Skeletal muscle satellite cell (primary cell): ENCODE data around the gene THYN1. TPM values are rescaled to one million over a fixed set of nuclear protein-coding genes. Genes with fewer than 3 reads are reported as not detected.
A peak's percentile ranks its signal among the peaks of the same experiment; 100 is the strongest.
"Not testable (repeated sequence)": the region's sequence is repeated elsewhere in the genome, so short reads cannot be mapped to it uniquely, and the experiment has no call there.

Source experiments
- H3K27me3 ChIP-seq: 2 replicates; pipeline ENCODE4 v1.7.0; 2013; ENCODE audit warnings: low read length; ENCODE audit not compliant: control insufficient read depth, insufficient read depth
- H3K36me3 ChIP-seq: 2 replicates; pipeline ENCODE4 v1.7.0; 2013; ENCODE audit warnings: mild to moderate bottlenecking, control low read depth, low read length; ENCODE audit not compliant: insufficient read depth
- H3K4me1 ChIP-seq: 2 replicates; pipeline ENCODE4 v1.7.0; 2013; ENCODE audit warnings: low read length; ENCODE audit not compliant: control insufficient read depth, insufficient read depth
- H3K4me2 ChIP-seq: 2 replicates; pipeline ENCODE4 v1.7.0; 2013; ENCODE audit warnings: mild to moderate bottlenecking, low read length
- H3K4me3 ChIP-seq: 2 replicates; pipeline ENCODE4 v1.7.0; 2013; ENCODE audit warnings: low read length
- H3K9ac ChIP-seq: 2 replicates; pipeline ENCODE4 v1.7.0; 2013; ENCODE audit warnings: mild to moderate bottlenecking, low read depth, low read length, moderate library complexity
- H3K9me3 ChIP-seq: replicated peaks from 2 replicates; pipeline ENCODE4 v1.7.0; 2013; ENCODE audit warnings: mild to moderate bottlenecking, control low read depth, low read length
- total RNA-seq: library from RNA; depleted of rRNA; stranded (reverse); fragments of >200 nt; gene quantifications from 2 replicates; pipeline ENCODE4 v1.2.3, GENCODE V29; 2012; rRNA removed

THYN1 gene
- total RNA-seq: 41.5 and 50.2 TPM in 2 replicates

DNA sequence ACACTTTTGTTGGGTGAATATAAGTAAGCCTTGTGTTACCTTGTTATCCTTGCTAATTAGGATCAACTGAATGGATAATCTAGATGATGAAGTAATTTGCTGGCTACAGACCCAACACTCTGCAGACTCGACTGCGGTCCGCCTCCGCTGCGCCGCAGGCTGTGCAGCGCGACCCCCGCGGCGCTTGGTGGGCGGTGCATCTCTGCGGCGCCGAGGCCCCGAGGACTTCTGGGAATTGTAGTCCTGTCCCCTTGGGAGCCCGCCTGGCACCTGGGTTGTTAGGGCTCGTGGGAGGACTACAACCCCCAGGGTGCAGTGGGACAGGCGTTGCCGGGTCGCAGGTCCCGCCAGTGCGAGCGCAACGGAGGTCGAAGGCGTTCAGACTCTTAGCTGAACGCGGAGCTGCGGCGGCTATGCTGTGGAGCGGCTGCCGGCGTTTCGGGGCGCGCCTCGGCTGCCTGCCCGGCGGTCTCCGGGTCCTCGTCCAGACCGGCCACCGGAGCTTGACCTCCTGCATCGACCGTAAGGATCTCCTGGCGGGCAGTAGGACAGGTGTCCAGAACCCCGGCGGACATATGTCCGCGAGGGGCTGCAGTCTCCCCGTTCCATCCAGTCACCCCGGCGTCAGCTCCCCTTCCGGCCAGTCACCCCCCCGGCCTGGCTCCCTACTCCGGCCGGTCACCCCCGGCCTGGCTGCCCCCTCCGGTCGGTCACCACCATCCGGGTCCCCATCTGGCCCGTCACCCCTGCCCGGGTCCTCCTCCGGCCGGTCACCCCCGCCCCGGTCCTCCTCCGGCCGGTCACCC is at the start of gene THYN1, which contains the start of gene ACAD8:
Gene THYN1 (minus strand): TSS at position 165 of the 806 bp plus-strand sequence. CDS start 470 bp downstream, outside the sequence.
Gene ACAD8 (plus strand): TSS at position 381 of the 806 bp plus-strand sequence. CDS start 33 bp downstream, at position 414.
- peaks cover 18% of the 10 kb centered on the region for H3K4me1 ChIP-seq
- H3K9me3 ChIP-seq: no peaks in the 10 kb centered on the region
- no peaks in the 10 kb centered on the region for H3K27me3 ChIP-seq
- H3K4me3 ChIP-seq: peak within 1 kb of the TSS; percentile 71
- H3K9ac ChIP-seq: peak within 1 kb of the TSS; percentile 68
- peak within 1 kb of the TSS; percentile 82 for H3K4me2 ChIP-seq
- peaks cover 19% of the 10 kb centered on the region for H3K36me3 ChIP-seq

DNA sequence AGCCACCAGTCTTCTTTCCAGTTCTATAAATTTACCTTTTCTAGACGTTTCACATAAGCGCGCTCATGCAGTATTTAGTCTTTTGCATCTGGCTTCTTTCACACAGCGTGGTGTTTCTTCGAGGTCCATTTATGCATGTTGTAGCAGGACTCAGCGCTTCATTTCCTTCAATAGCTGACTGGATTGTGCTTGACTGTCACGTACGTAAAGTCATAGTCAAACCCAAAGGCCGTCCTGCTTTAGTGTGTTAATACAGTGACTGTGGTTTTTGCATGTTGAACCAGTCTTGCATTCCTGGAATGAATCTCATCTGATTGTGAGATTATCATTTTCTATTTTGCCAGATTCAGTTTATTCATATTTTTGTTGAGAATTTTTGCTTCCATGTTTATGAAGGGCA is 41.5 kb upstream of the THYN1 start:
- Histone ChIP-seq H3K4me2 (no peak overlapping the region), H3K36me3 (no peaks in the 10 kb centered on the region), H3K4me3 (no peak overlapping the region), H3K9ac (no peak overlapping the region), H3K27me3 (no peaks in the 10 kb centered on the region), H3K9me3 (no peaks in the 10 kb centered on the region), H3K4me1 (no peaks in the 10 kb centered on the region)

DNA sequence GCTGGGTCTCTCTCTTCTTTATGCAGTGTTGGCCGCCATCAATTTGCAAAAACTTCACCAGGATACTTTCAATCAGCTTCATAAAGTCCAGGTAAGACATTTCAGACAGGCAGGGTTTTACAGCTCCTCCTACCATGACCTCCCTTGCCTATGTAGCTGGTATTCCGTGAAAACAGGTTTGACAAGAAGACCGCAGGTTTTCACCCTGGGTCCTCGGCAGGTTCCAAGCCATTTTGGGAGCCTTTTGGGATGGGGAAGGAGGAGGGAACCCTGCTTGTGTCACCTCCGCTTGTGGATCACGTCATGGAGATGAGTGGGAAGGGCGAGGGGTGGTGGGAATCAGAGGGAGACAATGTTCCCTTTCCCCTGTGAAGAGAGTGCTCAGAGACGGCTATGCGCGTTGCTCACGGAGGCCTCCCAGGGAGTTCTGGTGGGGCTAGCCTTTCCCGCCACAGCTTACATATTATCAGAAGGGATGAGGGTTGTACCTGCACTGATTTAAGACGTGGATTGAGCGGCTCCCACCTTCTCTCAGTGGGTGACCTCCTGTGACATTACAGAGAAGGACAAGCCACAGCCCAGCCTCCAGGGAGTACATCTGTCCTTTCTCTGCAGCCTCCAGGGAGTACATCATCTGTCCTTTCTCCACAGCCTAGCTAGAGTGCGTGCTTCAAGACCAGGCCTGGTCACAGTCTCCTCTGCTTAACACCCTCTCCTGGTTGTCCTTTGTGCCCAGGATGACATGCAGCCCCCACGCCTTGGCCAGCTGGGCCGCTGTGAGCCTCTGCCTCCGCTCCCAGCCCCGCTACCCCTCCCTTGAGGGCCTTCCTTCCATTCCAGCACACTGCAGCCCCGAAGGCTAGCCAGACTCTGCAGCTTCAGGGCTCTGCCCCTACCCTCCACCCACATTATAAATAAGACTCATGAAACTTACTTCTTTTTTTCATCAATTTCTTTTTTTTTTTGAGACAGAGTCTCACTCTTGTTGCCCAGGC is 40.3 kb upstream of the THYN1 start:
- H3K4me1 ChIP-seq: no peaks in the 10 kb centered on the region
- H3K4me2 ChIP-seq: no peak overlapping the region
- H3K36me3 ChIP-seq: no peaks in the 10 kb centered on the region
- H3K9ac ChIP-seq: no peak overlapping the region
- H3K9me3 ChIP-seq: no peaks in the 10 kb centered on the region
- no peak overlapping the region for H3K4me3 ChIP-seq
- no peaks in the 10 kb centered on the region for H3K27me3 ChIP-seq

DNA sequence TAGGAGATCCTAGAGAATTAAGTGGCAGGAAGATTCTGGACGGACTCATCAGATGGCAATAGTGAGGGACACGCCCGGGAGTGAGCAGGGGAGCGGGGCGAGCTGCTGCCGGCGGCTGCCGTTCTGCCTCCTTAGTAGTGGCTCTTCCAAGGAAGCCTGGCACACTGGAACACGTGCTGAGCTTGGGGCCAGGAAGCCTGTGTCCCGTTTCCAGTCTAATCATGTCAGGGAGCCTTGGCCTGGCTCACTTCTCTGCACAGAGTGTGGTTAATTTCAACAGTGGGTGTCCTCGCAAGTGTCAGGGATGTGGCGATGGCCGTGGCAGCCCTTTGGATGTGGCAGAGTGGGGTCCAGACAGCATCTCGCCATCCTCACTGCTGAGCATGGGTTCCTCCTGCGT is 39.5 kb upstream of the THYN1 start:
- Histone ChIP-seq H3K9ac (no peak overlapping the region), H3K4me1 (no peaks in the 10 kb centered on the region), H3K4me2 (no peak overlapping the region), H3K36me3 (no peaks in the 10 kb centered on the region), H3K27me3 (no peaks in the 10 kb centered on the region), H3K9me3 (no peaks in the 10 kb centered on the region), H3K4me3 (no peak overlapping the region)

DNA sequence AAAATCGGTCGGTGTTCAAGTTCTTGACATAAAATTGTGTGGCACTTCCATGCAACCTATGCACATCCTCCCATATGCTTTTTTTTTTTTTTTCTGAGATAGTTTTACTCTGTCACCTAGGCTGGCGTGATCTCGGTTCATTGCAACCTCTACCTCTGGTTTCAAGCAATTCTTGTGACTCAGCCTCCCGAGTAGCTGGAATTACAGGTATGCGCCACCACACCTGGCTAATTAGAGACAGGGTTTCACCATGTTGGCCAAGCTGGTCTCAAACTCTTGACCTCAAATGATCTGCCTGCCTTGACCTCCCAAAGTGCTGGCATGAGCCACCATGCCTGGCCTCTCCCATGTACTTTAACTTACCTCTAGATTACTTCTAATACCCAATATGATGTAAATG is 38.0 kb upstream of the THYN1 start:
- Histone ChIP-seq H3K9ac (no peak overlapping the region), H3K36me3 (no peaks in the 10 kb centered on the region), H3K4me3 (no peak overlapping the region), H3K4me1 (no peaks in the 10 kb centered on the region), H3K27me3 (no peaks in the 10 kb centered on the region), H3K9me3 (no peaks in the 10 kb centered on the region), H3K4me2 (no peak overlapping the region)

DNA sequence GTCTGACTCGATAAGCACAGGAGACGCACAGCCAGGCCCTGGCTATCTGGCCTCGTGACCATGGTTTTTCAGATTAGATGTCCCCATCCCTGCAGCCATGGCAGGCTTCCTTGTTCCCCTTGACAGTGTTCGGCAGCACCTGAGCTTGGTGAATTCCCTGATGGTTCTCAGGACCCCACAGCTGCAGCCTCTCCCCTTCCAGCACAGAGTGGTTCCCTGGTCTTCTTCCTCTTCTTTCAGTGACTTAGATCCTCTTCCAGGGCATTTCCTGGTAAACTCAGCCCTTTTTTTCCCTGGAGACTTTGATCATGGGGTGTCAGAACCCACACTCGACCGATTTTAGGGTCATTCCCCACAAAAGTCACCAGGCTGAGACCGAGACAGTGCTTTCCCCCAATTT is 37.5 kb upstream of the THYN1 start:
- no peaks in the 10 kb centered on the region for H3K4me1 ChIP-seq
- H3K27me3 ChIP-seq: no peaks in the 10 kb centered on the region
- H3K9me3 ChIP-seq: no peaks in the 10 kb centered on the region
- no peak overlapping the region for H3K9ac ChIP-seq
- no peaks in the 10 kb centered on the region for H3K36me3 ChIP-seq
- H3K4me3 ChIP-seq: no peak overlapping the region
- no peak overlapping the region for H3K4me2 ChIP-seq

DNA sequence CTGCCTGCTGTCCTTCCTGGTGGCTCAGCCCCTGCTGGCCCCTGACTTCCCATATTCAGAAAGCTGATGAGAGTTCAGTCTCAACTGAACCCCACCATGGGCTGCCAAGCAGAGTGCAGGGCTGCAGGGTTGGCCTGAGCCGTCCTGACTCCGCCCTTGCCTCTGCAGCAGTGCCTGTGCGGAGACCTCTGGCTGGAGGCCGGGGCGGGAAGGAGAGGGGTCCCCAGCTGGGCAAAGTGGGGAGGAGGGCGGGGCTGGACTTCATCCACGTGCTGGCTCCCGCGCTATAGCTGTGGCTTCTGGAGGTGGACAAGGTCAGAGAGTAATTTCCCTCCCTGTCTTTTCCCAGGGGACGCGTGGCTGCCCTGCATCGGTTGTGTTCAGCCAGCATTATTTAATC is 36.6 kb upstream of the THYN1 start:
- Histone ChIP-seq H3K9me3 (no peaks in the 10 kb centered on the region), H3K4me1 (no peaks in the 10 kb centered on the region), H3K36me3 (no peaks in the 10 kb centered on the region), H3K27me3 (no peaks in the 10 kb centered on the region), H3K4me3 (no peak overlapping the region), H3K9ac (no peak overlapping the region), H3K4me2 (no peak overlapping the region)

DNA sequence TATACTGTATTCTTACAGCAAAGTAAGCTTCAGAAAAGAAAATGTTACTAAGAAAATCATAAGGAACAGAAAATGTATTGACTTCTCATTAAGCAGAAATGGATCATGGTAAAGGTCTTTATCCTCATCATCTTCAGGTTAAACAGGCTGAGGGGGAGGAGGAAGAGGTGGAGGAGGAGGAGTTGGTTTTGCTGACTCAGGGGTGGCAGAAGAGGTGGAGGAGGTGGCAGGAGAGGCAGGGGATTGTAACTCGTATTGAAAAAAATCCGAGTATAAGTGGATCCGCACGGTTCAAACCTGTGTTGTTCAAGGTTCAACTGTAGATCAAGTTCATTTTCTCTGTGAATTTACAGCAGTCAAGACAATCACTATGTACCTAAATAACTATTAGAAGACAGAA is 36.0 kb upstream of the THYN1 start:
- no peaks in the 10 kb centered on the region for H3K9me3 ChIP-seq
- H3K27me3 ChIP-seq: no peaks in the 10 kb centered on the region
- H3K4me3 ChIP-seq: no peak overlapping the region
- H3K36me3 ChIP-seq: no peaks in the 10 kb centered on the region
- H3K4me1 ChIP-seq: no peaks in the 10 kb centered on the region
- H3K4me2 ChIP-seq: no peak overlapping the region
- H3K9ac ChIP-seq: no peak overlapping the region

DNA sequence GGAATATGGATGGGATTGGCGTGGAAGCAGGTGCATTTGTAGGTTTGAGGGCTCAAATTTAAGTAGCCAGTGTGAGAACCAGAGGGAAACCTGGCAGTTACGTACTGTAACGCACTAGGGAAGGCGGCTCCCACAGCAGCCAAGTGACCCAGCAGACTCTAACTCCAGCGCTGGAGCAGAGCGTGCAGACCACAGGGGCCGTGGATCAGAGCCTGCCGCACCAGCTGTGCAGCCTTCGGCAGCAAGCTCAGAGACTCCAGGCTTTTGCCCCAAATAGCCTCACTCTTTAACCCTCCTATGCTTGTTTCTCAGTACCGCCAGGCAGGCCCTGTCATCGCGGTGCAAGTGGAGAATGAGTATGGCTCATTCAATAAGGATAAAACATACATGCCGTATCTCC is 35.3 kb upstream of the THYN1 start:
- Histone ChIP-seq H3K27me3 (no peaks in the 10 kb centered on the region), H3K9me3 (no peaks in the 10 kb centered on the region), H3K4me3 (no peak overlapping the region), H3K9ac (no peak overlapping the region), H3K4me1 (no peaks in the 10 kb centered on the region), H3K4me2 (no peak overlapping the region), H3K36me3 (no peaks in the 10 kb centered on the region)

DNA sequence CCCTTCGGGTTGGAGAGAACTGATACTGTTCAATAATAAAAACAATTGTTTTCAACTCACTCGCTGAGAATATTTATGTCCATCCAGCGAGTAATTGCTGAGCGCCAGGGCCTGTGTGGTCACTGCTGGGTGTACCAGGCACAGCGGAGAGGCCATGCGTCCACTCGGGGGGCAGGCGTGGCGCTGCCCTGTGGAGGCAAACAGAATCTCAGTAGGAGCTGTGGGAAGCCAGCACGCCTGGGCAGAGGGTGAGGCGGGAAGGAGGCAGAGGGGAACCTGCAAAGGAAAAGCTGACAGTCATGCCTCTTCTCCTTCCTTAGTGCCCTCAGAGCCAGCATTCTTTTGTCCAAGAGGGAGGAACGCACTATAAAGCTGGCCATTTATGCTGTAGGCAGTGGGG is 34.4 kb upstream of the THYN1 start:
- Histone ChIP-seq H3K4me3 (no peak overlapping the region), H3K9me3 (no peaks in the 10 kb centered on the region), H3K4me1 (no peaks in the 10 kb centered on the region), H3K36me3 (no peaks in the 10 kb centered on the region), H3K4me2 (no peak overlapping the region), H3K27me3 (no peaks in the 10 kb centered on the region), H3K9ac (no peak overlapping the region)

DNA sequence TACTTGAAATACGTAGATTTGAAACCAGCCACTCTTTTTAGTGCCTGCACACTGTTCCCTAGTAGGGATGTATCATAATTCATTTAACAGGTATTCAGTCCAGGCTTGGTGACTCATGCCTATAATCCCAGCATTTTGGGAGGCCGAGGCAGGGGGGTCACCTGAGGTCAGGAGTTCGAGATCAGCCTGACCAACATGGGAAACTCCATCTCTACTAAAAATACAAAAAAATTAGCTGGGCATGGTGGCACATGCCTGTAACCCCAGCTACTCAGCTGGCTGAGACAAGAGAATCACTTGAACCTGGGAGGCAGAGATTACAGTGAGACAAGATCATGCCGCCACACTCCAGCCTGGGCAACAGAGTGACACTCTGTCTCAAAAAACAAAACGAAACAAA is 31.2 kb upstream of the THYN1 start:
- H3K27me3 ChIP-seq, H3K4me2 ChIP-seq, H3K9ac ChIP-seq, H3K9me3 ChIP-seq, H3K4me1 ChIP-seq, H3K36me3 ChIP-seq, H3K4me3 ChIP-seq: not testable (repeated sequence)
